HG03457 (cell line): Measurements from ENCODE around the gene DNAH6.

Experiments
- ATAC-seq: cut with Tn5 transposase; IDR thresholded peaks from one replicate; pipeline ENCODE4 v1.9.1; 2021; ENCODE audit warnings: moderate number of reproducible peaks; ENCODE audit not compliant: unreplicated experiment

DNAH6 gene

GRCh38 chr2:84788498-84788897, 272.2 kb downstream of the DNAH6 start:
- ATAC-seq: no peak

- ATAC-seq: no peak
Measured at GRCh38 chr2:84792856-84793522, 276.7 kb downstream of the DNAH6 start.

- ATAC-seq: no peak
Measured at GRCh38 chr2:84793641-84794040, 277.3 kb downstream of the DNAH6 start.

- no peak for ATAC-seq
Measured at GRCh38 chr2:84796798-84797197, 280.5 kb downstream of the DNAH6 start.

- no peak for ATAC-seq
Measured at GRCh38 chr2:84797271-84797670, 281.0 kb downstream of the DNAH6 start.

- no peak for ATAC-seq
Measured at GRCh38 chr2:84799772-84800171, 283.5 kb downstream of the DNAH6 start.

GRCh38 chr2:84800194-84800805, 284.0 kb downstream of the DNAH6 start:
- ATAC-seq: no peak

GRCh38 chr2:84801811-84802210, 285.5 kb downstream of the DNAH6 start:
- no peak for ATAC-seq

GRCh38 chr2:84805250-84805958, 289.1 kb downstream of the DNAH6 start:
- ATAC-seq: no peak

- ATAC-seq: no peak
Measured at GRCh38 chr2:84807063-84807485, 290.8 kb downstream of the DNAH6 start.

- ATAC-seq: no peak
Measured at GRCh38 chr2:84808279-84808678, 292.0 kb downstream of the DNAH6 start.

- no peak for ATAC-seq
Measured at GRCh38 chr2:84811839-84812431, 295.6 kb downstream of the DNAH6 start.

GRCh38 chr2:84815146-84815545, 298.8 kb downstream of the DNAH6 start:
- ATAC-seq: no peak

GRCh38 chr2:84816426-84817026, 300.2 kb downstream of the DNAH6 start:
- peak; percentile 54 for ATAC-seq

GRCh38 chr2:84817239-84817655, 300.9 kb downstream of the DNAH6 start:
- ATAC-seq: peak; percentile 94

- no peak for ATAC-seq
Measured at GRCh38 chr2:84821806-84822205, 305.5 kb downstream of the DNAH6 start.

GRCh38 chr2:84823229-84823628, 306.9 kb downstream of the DNAH6 start:
- ATAC-seq: no peak

GRCh38 chr2:84823788-84824187, 307.5 kb downstream of the DNAH6 start:
- no peak for ATAC-seq

GRCh38 chr2:84827978-84828575, 311.8 kb downstream of the DNAH6 start:
- no peak for ATAC-seq

GRCh38 chr2:84829693-84830092, 313.4 kb downstream of the DNAH6 start:
- no peak for ATAC-seq

- no peak for ATAC-seq
Measured at GRCh38 chr2:84830095-84830494, 313.8 kb downstream of the DNAH6 start.
